ENCODE data around the gene MATN3. TPM values are rescaled to one million over a fixed set of nuclear protein-coding genes. Genes with fewer than 3 reads are reported as not detected.

The MATN3 gene
- total and polyA plus RNA-seq, 2 of the 13 experiments (the other 11 are each of a cell fraction or from before 2014, with no cell fraction given), result 36.1 to 208 TPM

DNA sequence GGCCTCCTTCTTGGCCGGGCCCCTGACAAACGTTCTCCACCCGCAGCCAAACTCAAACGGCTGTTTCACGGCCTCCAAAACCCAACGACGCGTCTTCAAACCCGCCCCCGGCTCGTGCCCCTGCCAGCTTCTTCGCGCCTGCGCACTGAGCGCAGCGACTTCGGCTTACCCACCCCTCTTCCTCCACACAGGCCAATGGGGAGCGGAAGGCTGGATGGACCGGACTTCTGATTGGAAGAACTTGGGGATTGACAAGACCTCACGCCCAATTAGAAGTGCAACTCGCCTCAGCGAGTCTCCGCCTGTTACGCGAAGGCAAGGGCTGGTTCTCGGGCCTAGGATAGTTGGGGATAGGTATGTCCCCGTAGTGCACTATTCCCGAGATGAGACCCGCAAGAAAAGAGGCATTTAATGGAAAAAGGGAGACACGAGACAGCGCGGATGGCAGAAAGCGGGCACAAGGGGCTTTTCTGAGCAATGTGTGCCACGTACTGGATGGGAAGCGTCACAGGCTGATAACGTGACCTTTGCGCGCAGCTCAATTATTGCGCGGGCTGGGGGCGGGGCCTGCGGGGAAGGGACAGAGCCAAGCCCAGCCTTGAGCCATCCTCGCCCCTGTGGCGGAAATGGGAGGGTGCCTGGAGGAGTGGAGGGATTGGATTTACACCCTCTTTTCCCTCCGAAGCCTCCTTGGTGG, 39.2 kb upstream of the MATN3 start, which contains the start of gene LAPTM4A (continued):
- TF ChIP-seq HES4 (CRISPR knock-in tag; IDR thresholded peaks at IDR 0.05; ENCODE audit: borderline replicate concordance), result peak; percentile 79; the same call in 1 of the 2 replicates
- TF ChIP-seq ZNF607 (CRISPR knock-in tag; IDR thresholded peaks at IDR 0.05; ENCODE audit: borderline replicate concordance), result peak; percentile 95
- TF ChIP-seq, protein P1, sequence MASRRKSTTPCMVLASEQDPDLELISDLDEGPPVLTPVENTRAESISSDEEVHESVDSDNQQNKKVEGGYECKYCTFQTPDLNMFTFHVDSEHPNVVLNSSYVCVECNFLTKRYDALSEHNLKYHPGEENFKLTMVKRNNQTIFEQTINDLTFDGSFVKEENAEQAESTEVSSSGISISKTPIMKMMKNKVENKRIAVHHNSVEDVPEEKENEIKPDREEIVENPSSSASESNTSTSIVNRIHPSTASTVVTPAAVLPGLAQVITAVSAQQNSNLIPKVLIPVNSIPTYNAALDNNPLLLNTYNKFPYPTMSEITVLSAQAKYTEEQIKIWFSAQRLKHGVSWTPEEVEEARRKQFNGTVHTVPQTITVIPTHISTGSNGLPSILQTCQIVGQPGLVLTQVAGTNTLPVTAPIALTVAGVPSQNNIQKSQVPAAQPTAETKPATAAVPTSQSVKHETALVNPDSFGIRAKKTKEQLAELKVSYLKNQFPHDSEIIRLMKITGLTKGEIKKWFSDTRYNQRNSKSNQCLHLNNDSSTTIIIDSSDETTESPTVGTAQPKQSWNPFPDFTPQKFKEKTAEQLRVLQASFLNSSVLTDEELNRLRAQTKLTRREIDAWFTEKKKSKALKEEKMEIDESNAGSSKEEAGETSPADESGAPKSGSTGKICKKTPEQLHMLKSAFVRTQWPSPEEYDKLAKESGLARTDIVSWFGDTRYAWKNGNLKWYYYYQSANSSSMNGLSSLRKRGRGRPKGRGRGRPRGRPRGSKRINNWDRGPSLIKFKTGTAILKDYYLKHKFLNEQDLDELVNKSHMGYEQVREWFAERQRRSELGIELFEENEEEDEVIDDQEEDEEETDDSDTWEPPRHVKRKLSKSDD (CRISPR knock-in tag; IDR thresholded peaks at IDR 0.05; ENCODE audit: low read depth), result peak; percentile 88; the same call in 1 of the 2 replicates
- no peak for TF ChIP-seq CC2D1A (CRISPR knock-in tag; IDR thresholded peaks at IDR 0.05)
- TF ChIP-seq, protein P2, sequence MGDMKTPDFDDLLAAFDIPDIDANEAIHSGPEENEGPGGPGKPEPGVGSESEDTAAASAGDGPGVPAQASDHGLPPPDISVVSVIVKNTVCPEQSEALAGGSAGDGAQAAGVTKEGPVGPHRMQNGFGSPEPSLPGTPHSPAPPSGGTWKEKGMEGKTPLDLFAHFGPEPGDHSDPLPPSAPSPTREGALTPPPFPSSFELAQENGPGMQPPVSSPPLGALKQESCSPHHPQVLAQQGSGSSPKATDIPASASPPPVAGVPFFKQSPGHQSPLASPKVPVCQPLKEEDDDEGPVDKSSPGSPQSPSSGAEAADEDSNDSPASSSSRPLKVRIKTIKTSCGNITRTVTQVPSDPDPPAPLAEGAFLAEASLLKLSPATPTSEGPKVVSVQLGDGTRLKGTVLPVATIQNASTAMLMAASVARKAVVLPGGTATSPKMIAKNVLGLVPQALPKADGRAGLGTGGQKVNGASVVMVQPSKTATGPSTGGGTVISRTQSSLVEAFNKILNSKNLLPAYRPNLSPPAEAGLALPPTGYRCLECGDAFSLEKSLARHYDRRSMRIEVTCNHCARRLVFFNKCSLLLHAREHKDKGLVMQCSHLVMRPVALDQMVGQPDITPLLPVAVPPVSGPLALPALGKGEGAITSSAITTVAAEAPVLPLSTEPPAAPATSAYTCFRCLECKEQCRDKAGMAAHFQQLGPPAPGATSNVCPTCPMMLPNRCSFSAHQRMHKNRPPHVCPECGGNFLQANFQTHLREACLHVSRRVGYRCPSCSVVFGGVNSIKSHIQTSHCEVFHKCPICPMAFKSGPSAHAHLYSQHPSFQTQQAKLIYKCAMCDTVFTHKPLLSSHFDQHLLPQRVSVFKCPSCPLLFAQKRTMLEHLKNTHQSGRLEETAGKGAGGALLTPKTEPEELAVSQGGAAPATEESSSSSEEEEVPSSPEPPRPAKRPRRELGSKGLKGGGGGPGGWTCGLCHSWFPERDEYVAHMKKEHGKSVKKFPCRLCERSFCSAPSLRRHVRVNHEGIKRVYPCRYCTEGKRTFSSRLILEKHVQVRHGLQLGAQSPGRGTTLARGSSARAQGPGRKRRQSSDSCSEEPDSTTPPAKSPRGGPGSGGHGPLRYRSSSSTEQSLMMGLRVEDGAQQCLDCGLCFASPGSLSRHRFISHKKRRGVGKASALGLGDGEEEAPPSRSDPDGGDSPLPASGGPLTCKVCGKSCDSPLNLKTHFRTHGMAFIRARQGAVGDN (CRISPR knock-in tag; IDR thresholded peaks at IDR 0.05), result peak; percentile 96
- TF ChIP-seq DMAP1 (CRISPR knock-in tag; IDR thresholded peaks at IDR 0.05), result peak; percentile 100
- TF ChIP-seq SALL1 (CRISPR knock-in tag; IDR thresholded peaks at IDR 0.05), result peak; percentile 96
- TF ChIP-seq MIXL1 (CRISPR knock-in tag; IDR thresholded peaks at IDR 0.05), result peak; percentile 88
- TF ChIP-seq PHF21A (CRISPR knock-in tag; IDR thresholded peaks at IDR 0.05), result peak; percentile 99
- TF ChIP-seq SNRNP70 (IDR thresholded peaks at IDR 0.05; ENCODE audit: low read depth, low read length), result no peak
- TF ChIP-seq CBX1 (IDR thresholded peaks at IDR 0.05; ENCODE audit: low read depth), result no peak
- peak; percentile 94 for TF ChIP-seq ZNF550 (CRISPR knock-in tag; IDR thresholded peaks at IDR 0.05; ENCODE audit: borderline replicate concordance)
- TF ChIP-seq, protein P3, sequence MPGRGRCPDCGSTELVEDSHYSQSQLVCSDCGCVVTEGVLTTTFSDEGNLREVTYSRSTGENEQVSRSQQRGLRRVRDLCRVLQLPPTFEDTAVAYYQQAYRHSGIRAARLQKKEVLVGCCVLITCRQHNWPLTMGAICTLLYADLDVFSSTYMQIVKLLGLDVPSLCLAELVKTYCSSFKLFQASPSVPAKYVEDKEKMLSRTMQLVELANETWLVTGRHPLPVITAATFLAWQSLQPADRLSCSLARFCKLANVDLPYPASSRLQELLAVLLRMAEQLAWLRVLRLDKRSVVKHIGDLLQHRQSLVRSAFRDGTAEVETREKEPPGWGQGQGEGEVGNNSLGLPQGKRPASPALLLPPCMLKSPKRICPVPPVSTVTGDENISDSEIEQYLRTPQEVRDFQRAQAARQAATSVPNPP (CRISPR knock-in tag; IDR thresholded peaks at IDR 0.05), result peak; percentile 94
- TF ChIP-seq ZNF670 (CRISPR knock-in tag; IDR thresholded peaks at IDR 0.05; ENCODE audit: borderline replicate concordance), result peak; percentile 95; the same call in 1 of the 2 replicates
- TF ChIP-seq, protein P4, sequence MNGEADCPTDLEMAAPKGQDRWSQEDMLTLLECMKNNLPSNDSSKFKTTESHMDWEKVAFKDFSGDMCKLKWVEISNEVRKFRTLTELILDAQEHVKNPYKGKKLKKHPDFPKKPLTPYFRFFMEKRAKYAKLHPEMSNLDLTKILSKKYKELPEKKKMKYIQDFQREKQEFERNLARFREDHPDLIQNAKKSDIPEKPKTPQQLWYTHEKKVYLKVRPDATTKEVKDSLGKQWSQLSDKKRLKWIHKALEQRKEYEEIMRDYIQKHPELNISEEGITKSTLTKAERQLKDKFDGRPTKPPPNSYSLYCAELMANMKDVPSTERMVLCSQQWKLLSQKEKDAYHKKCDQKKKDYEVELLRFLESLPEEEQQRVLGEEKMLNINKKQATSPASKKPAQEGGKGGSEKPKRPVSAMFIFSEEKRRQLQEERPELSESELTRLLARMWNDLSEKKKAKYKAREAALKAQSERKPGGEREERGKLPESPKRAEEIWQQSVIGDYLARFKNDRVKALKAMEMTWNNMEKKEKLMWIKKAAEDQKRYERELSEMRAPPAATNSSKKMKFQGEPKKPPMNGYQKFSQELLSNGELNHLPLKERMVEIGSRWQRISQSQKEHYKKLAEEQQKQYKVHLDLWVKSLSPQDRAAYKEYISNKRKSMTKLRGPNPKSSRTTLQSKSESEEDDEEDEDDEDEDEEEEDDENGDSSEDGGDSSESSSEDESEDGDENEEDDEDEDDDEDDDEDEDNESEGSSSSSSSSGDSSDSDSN (CRISPR knock-in tag; IDR thresholded peaks at IDR 0.05), result peak; percentile 89
- TF ChIP-seq NFE2 (CRISPR knock-in tag; IDR thresholded peaks at IDR 0.05), result no peak
- TF ChIP-seq, protein P5, sequence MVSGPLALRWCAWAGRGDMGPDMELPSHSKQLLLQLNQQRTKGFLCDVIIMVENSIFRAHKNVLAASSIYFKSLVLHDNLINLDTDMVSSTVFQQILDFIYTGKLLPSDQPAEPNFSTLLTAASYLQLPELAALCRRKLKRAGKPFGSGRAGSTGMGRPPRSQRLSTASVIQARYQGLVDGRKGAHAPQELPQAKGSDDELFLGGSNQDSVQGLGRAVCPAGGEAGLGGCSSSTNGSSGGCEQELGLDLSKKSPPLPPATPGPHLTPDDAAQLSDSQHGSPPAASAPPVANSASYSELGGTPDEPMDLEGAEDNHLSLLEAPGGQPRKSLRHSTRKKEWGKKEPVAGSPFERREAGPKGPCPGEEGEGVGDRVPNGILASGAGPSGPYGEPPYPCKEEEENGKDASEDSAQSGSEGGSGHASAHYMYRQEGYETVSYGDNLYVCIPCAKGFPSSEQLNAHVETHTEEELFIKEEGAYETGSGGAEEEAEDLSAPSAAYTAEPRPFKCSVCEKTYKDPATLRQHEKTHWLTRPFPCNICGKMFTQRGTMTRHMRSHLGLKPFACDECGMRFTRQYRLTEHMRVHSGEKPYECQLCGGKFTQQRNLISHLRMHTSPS (CRISPR knock-in tag; IDR thresholded peaks at IDR 0.05; ENCODE audit: low read depth), result peak; percentile 68; the same call in 1 of the 2 replicates

Data from HepG2 (cell line).